Tibial nerve (tissue), 4 donors: ENCODE data around the gene COBLL1. TPM values are rescaled to one million over a fixed set of nuclear protein-coding genes. Genes with fewer than 3 reads are reported as not detected.

ENCODE experiments used
- DNase-seq, 2 donors: peaks; one replicate each; pipeline ENCODE4 v3.0.0-alpha.2; 2019; ENCODE audit warnings: low spot score in 2 of 2
- H3K27ac ChIP-seq, 4 donors: fragments of 200-600 bp; sonication (generic) in 3 of 4; one replicate each; pipeline ENCODE4 v1.5.1; 2017 to 2019; ENCODE audit warnings: mild to moderate bottlenecking in 1 of 4
- H3K27me3 ChIP-seq, 2 donors: fragments of 200-600 bp; sonication (generic) in 1 of 2; one replicate each; pipeline versions ENCODE4 v1.5.1 to v1.6.0; 2017 to 2019
- H3K36me3 ChIP-seq, 3 donors: fragments of 200-600 bp; sonication (generic); one replicate each; pipeline ENCODE4 v1.5.1; 2018 to 2019
- H3K4me1 ChIP-seq, 4 donors: fragments of 200-600 bp; sonication (generic) in 3 of 4; one replicate each; pipeline ENCODE4 v1.5.1; 2017 to 2019
- H3K4me3 ChIP-seq, 4 donors: fragments of 200-600 bp; sonication (generic) in 3 of 4; one replicate each; pipeline ENCODE4 v1.5.1; 2017 to 2019; ENCODE audit warnings: mild to moderate bottlenecking in 1 of 4, moderate library complexity in 1 of 4
- H3K9me3 ChIP-seq, 4 donors: fragments of 200-600 bp; sonication (generic) in 3 of 4; one replicate each; pipeline ENCODE4 v1.5.1; 2017 to 2019
- EP300 ChIP-seq, 2 donors: sonication (generic); formaldehyde crosslinking; IDR thresholded peaks; one replicate each; pipeline ENCODE4 v1.6.1; 2017; ENCODE audit warnings: antibody characterized with exemption in 2 of 2, mild to moderate bottlenecking in 1 of 2
- POLR2A ChIP-seq, 2 donors: fragments of 450-650 bp; IDR thresholded peaks; one replicate each; pipeline ENCODE4 v1.6.1; 2017; ENCODE audit warnings: antibody characterized with exemption in 2 of 2, mild to moderate bottlenecking in 2 of 2, moderate library complexity in 2 of 2
- WGBS, 2 donors: methylation state at CpG; one replicate each; pipeline ENCODE4 v1.1.5; 2018; 5-methylcytosine and 5-hydroxymethylcytosine counted together
- total RNA-seq, 4 donors: library from RNA; depleted of rRNA; stranded (reverse); fragments of >200 nt; gene quantifications; one replicate each; pipeline ENCODE4 v1.1.0, GENCODE V29; 2016
- TF ChIP-seq, protein P1 (sequence below), 5 experiments: fragments of 200-600 bp in 3 of 5; fragments of 450-650 bp in 2 of 5; sonication (generic) in 3 of 5; IDR thresholded peaks; one replicate each; pipeline ENCODE4 v1.5.1; 2016 to 2019; ENCODE audit warnings: antibody characterized with exemption in 5 of 5, mild to moderate bottlenecking in 3 of 5, moderate library complexity in 2 of 5

The COBLL1 gene
- total RNA-seq, 4 donors from 2014 or later = 117 to 190 (median 146) TPM

- 64 to 70% methylated on average over 4 of the region's 4 CpGs for WGBS, 2 donors
- H3K27me3 ChIP-seq = no peaks in the 10 kb centered on the region
- H3K9me3 ChIP-seq = no peaks in the 10 kb centered on the region
- no peak for DNase-seq
- TF ChIP-seq, protein P1, sequence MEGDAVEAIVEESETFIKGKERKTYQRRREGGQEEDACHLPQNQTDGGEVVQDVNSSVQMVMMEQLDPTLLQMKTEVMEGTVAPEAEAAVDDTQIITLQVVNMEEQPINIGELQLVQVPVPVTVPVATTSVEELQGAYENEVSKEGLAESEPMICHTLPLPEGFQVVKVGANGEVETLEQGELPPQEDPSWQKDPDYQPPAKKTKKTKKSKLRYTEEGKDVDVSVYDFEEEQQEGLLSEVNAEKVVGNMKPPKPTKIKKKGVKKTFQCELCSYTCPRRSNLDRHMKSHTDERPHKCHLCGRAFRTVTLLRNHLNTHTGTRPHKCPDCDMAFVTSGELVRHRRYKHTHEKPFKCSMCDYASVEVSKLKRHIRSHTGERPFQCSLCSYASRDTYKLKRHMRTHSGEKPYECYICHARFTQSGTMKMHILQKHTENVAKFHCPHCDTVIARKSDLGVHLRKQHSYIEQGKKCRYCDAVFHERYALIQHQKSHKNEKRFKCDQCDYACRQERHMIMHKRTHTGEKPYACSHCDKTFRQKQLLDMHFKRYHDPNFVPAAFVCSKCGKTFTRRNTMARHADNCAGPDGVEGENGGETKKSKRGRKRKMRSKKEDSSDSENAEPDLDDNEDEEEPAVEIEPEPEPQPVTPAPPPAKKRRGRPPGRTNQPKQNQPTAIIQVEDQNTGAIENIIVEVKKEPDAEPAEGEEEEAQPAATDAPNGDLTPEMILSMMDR (IDR thresholded peaks at IDR 0.05) = no peak
- TF ChIP-seq POLR2A (IDR thresholded peaks at IDR 0.05) (no peak), EP300 (IDR thresholded peaks at IDR 0.05) (no peak)
- H3K4me1 ChIP-seq = peaks cover 0 to 16% (median 0%) of the 10 kb centered on the region in 4 donors
- peak overlapping the region in 2 of 4 donors; percentile 27 to 45 for H3K27ac ChIP-seq
- H3K36me3 ChIP-seq = no peaks in the 10 kb centered on the region
- H3K4me3 ChIP-seq = no peak overlapping the region
These were observed 169.8 kb downstream of the COBLL1 start for GRCh38 chr2:164671664-164672396.

DNA sequence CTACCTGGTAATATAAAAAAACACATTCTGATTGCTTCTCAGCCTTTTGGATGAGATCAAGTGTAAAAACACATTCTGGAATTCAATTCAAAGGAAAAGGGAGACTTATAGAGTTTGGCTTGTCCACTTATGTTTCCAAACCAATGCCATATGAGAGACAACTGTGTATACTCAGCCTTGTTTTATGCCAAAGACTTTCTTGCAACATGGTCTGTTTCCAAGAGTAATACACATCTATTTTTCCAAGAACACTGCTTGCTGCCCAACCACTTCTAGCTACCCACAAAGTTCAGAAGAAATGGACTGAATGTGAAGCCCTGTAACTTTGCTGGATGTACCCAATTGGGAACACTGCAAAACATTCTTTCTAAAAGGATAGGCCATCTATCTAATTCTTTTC is 172.3 kb downstream of the COBLL1 start:
- TF ChIP-seq EP300 (IDR thresholded peaks at IDR 0.05) (no peak), POLR2A (IDR thresholded peaks at IDR 0.05) (no peak)
- TF ChIP-seq, protein P1 (IDR thresholded peaks at IDR 0.05) = no peak
- no peak for DNase-seq
- no peaks in the 10 kb centered on the region for H3K27me3 ChIP-seq
- H3K4me1 ChIP-seq = peaks cover 0 to 16% (median 0%) of the 10 kb centered on the region in 4 donors
- H3K36me3 ChIP-seq = no peaks in the 10 kb centered on the region
- H3K9me3 ChIP-seq = peaks cover 0 to 3% (median 0%) of the 10 kb centered on the region in 4 donors
- H3K4me3 ChIP-seq = no peak overlapping the region
- H3K27ac ChIP-seq = no peak overlapping the region

GRCh38 chr2:164667566-164667965 is 174.1 kb downstream of the COBLL1 start:
- H3K27me3 ChIP-seq = no peaks in the 10 kb centered on the region
- peaks cover 0 to 16% (median 0%) of the 10 kb centered on the region in 4 donors for H3K4me1 ChIP-seq
- TF ChIP-seq EP300 (IDR thresholded peaks at IDR 0.05) (no peak), POLR2A (IDR thresholded peaks at IDR 0.05) (no peak)
- TF ChIP-seq, protein P1 (IDR thresholded peaks at IDR 0.05) = no peak
- no peaks in the 10 kb centered on the region for H3K36me3 ChIP-seq
- WGBS, 2 donors = 77 to 83% methylated on average over 2 of the region's 2 CpGs
- no peak overlapping the region for H3K27ac ChIP-seq
- peaks cover 0 to 3% (median 0%) of the 10 kb centered on the region in 4 donors for H3K9me3 ChIP-seq
- H3K4me3 ChIP-seq = no peak overlapping the region
- DNase-seq = no peak

- H3K4me1 ChIP-seq = peaks cover 0 to 3% (median 0%) of the 10 kb centered on the region in 4 donors
These were observed 177.6 kb downstream of the COBLL1 start for GRCh38 chr2:164664070-164664469.

DNA sequence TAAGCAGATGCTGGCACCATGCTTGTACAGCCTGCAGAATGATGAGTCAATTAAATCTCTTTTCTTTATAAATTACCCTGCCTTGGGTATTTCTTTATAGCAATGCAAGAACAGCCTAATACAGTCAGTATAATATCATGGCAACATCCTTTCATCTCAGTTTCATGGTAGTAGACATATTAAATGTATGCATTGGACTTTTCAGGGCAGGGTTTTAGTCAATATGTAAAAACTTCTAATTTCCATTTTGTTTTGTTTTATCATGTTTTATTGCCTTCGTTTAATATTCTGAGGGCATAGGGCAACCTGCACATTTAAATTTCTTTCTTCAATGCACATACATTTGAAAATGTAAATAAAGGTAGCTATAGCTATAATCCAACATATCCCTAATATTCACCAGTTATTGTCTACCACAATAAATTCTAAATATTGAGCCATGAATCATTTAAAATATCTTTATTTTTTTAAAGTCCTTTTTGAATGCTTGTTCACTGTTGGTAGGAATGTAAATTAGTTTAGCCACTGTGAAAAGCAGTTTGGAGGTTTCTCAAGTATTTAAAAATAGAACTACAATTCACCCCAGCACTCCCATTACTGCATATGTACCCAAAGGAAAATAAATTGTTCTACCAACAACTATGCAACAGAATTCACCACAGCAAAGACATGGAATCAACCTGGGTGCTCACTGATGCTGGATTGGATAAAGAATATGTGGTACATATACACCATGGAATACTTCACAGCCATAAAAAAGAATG is 178.6 kb downstream of the COBLL1 start:
- Histone ChIP-seq H3K9me3 (peaks cover 0 to 3% (median 0%) of the 10 kb centered on the region in 4 donors), H3K27me3 (no peaks in the 10 kb centered on the region), H3K4me1 (peaks cover 0 to 3% (median 0%) of the 10 kb centered on the region in 4 donors), H3K4me3 (no peak overlapping the region), H3K36me3 (peaks cover 0 to 7% (median 0%) of the 10 kb centered on the region in 3 donors), H3K27ac (no peak overlapping the region)
- WGBS, 2 donors = 83 to 97% methylated on average over 1 of the region's 1 CpG
- no peak for DNase-seq
- TF ChIP-seq POLR2A (IDR thresholded peaks at IDR 0.05) (no peak), EP300 (IDR thresholded peaks at IDR 0.05) (no peak)
- TF ChIP-seq, protein P1 (IDR thresholded peaks at IDR 0.05) = no peak

More at GRCh38 chr2:164664070-164664469, 177.6 kb downstream of the COBLL1 start:
- H3K9me3 ChIP-seq = peaks cover 0 to 3% (median 0%) of the 10 kb centered on the region in 4 donors
- H3K36me3 ChIP-seq = no peaks in the 10 kb centered on the region
- H3K27me3 ChIP-seq = no peaks in the 10 kb centered on the region
- TF ChIP-seq POLR2A (IDR thresholded peaks at IDR 0.05) = no peak
- H3K4me3 ChIP-seq = no peak overlapping the region
- H3K27ac ChIP-seq = no peak overlapping the region
- no peak for DNase-seq
